GM19238 (cell line): ENCODE results near the gene NACC2.
"Not testable (repeated sequence)": the region's sequence is repeated elsewhere in the genome, so short reads cannot be mapped to it uniquely, and the experiment has no call there.

Experiments
- DNase-seq: peaks from one replicate; pipeline ENCODE4 v3.0.0; 2011; ENCODE audit warnings: low spot score; ENCODE audit not compliant: insufficient read length

Gene NACC2

DNA sequence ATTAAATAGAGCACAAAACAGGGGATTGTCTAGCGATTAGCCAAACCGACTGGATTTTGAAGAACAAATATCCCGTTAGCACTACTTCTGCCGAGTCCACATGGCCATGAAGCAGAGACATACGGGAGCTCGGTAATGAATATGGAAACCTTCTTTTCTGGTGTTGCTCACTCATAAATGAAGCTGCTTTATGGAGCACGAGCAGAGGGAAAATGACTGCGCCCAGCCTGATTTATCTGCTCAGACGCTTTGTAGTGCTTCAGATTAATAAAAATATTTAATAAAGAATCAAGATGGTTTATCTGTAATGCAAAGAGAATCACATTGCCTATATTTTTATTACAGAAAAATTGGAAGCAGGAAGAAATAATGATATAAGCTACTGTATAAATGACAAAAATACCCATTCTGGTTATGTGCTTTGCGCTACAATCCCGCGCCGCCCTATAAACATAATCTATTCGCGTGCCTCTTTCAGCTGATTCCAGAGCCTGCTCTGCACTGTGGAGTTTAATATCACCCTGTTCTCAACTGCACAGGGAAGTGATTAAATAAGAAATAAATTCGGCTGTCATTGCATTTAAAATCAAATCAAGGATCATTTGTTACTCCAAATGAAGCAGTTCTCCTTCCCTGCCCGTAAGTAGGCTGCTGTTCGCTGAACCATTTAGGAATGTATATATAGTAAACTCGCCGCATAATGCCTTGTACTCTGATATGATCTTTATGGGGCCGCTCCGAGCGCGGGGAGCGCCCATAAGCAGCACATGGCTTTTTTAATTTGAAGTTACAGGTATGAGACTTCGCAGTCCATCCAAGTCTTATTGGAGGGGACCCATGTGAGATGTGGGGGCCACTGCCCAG, 111.6 kb downstream of the NACC2 start:
- DNase-seq = no peak

DNA sequence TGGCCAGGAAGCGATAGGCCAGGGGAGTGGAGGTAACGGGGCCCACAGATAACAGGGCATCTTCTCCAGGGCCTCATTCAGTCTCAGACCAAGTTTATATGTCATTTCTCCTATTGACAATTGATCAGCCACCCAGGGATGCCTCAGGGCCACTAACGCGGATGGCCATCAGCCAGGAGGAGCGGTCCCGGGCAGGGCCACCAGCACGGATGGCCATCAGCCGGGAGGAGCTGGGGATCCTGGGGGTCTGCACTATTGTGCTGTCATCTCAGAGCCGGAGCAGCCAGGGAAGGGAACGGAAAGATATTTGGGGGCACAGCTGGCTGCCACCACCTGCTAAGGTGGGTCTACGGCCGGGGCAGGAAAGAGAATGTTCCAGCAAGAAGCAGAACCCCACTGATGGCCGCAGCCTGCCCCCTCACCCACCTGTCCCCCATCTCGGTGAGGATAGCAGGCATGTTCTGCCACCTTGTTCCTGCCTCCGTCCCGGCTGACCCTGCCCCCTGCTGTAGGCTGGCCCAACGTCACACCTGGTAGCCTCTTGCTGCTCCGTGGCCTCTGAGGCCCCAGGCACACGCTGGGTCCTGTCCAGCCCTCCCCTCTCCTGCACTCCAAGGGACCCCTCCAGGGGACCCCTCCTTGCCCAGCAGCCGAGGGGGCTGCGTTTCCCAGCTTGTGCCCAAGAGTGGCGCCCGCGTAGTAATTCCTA, 112.4 kb downstream of the NACC2 start:
- DNase-seq = no peak

DNA sequence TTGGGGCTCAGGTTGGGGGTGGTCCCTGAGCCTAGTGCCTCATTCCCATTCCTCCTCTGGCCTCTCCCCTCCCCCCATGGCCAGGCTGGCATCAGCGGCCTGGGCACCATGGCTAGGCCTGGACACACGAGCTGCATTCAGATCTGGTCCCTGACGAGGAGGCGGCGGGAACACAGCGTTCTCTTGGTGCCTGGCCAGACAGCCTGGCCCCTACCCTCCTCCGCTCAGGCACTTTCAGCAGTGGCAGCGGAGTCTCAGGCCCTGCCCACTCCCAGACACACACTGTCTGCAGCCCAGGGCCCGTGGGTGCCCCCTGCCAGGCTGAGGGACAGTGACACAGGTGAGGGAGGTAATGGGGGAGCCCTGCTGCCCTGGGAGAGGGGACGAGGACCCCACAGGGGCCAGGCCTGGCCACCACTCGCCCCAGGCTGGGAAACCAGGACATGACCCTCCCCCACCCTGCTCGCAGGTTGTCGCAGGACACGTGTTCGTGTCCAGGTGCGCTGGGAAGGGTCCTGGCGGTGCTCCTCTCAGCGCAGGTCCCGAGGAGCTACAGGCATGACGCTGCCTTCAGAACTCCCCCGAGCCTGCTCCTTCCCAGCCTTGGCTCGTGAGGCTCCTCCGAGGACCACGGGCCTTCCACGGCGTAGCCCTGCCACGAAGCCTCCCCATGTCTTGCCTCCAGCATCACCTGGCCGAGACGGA, 114.0 kb downstream of the NACC2 start:
- no peak for DNase-seq

- no peak for DNase-seq
Observed at GRCh38 chr9:135979547-135980166, 115.4 kb downstream of the NACC2 start.

GRCh38 chr9:135978642-135979546, 116.2 kb downstream of the NACC2 start:
- DNase-seq = no peak

DNA sequence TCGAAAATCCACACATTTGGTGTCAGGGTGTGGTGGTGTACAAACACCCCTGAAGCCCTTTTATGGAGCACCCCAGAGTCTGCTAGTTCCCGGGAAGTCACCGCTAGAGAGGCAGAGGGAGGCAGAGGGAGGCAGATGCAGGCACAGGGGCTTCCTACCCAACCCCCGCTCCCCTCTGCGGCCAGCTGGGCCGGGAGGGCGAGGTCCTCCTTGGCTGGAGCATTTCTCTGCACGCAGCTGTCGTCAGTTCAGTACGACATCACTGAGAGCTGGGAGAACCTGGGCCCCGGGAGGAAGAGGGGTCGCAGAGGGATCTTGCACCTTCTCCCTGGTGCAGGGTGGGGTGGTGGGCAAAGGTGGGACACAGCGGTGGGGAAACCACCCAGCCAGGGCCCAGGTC, 118.1 kb downstream of the NACC2 start:
- no peak for DNase-seq

DNA sequence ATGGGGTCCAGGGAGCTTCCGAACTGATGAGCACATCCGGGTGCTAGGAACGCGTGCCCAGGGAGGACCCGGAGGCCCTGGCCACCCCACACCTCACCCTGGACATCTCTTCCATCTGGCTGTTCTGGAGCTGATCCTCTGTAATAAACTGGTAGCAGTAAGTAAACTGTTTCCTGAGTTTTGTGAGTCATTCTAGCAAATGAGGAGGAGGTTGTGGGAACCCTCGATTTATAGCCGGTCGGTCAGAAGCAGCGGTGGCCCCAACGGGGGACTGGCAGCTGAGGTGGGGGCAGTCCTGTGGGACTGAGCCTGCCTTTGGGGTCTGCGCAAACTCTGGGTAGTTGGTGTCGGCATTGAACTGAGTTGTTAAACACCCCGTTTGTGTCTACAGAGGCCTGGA, 118.6 kb downstream of the NACC2 start:
- no peak for DNase-seq

DNA sequence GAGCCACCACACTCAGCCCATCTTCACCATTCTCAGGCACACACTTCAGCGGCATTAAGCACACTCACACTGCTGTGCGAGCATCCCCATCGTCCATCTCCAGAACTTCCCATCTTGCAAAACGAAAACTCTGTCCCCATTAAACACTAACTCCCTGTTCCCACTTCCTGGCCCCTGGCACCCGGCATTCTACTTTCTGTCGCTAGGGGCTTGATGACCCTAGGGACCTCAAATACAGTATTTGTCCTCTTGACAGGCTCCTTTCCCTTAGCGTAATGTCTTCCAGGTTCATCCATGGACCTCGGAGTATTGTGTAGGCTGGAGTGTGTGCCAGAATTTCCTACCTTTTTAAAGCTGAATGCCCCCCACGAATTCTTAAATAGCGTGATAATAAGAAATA, 119.3 kb downstream of the NACC2 start:
- DNase-seq = no peak

- DNase-seq = no peak
Observed at GRCh38 chr9:135974220-135974573, 120.9 kb downstream of the NACC2 start.

DNA sequence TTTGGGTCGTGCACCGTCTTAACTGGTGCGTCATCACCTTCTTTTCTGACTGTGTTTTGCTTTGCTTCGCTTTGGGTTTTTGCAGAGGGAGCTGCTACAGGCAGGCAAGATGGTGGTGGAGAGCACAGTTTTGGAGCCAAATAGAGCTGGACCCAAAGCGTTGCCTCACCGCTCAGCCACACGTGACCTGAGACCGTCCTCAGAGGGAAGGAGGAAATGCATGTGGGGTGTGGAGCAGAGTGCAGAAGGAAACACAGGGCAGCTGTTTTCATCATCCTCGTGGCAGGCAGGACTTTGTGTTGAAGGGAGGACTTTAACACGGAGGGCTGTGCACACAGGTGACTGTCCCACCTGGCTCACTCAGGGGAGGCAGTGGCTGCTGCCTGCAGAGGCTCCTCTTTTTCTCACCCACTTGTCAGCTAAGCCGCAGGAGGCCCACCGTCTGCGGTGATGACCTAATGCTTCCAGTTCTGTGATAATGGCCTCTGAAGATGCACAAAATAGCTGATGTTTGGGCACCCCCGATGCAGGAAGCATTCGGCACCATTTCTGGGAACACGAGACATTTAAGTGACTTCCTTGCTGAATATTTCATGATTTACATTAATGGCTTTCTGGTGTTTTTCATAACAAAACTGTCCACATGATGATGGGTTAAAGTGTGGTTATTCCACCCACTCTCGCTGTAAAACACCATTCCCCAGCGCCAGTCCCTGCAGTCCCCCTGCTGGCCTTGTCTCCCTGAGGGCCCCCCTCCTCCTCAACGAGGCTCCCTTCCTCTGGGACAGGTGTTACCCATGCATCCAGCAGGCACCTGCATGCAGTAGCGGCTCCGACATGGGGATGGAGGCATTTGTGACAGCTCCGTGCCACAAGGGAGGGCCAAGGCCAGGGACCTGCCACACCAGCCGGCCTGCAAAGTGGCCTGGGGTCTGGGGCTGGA, 121.5 kb downstream of the NACC2 start:
- no peak for DNase-seq

GRCh38 chr9:135971892-135972291, 123.2 kb downstream of the NACC2 start:
- peak; percentile 27 for DNase-seq

- no peak for DNase-seq
Observed at GRCh38 chr9:135971111-135971766, 123.8 kb downstream of the NACC2 start.

DNA sequence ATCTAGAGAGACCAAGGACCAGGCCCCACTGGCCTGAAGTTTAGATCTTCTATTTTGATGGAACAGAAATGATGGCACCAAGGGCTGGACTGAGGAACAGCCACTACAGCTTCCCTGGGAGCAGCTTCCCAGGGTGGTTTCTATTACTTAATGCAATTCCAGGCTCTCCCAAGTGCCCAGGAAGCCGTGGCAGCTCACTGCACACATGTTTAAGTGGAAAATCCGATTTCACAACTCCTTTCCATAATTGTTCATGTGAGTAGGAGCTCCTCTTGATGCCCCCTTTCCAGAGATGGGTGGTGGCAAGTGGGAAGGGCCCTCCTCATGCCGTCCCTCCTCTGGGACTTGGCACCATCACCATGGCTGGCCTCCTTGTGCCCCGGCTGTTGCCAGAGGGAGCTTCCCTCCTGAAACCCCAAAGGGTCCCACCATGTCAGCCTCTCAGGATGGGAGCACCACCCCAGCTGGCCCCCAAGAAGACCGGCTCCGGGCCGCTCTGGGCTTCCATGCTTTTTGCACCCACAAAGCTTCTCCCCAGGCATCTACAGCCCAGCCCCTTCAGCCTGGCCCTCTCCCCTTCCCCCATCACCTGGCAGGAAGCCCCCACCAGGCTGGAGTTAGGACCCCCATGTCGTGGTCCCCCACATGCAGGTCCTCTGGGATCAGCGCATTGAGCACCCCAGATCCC, 124.8 kb downstream of the NACC2 start:
- no peak for DNase-seq

DNA sequence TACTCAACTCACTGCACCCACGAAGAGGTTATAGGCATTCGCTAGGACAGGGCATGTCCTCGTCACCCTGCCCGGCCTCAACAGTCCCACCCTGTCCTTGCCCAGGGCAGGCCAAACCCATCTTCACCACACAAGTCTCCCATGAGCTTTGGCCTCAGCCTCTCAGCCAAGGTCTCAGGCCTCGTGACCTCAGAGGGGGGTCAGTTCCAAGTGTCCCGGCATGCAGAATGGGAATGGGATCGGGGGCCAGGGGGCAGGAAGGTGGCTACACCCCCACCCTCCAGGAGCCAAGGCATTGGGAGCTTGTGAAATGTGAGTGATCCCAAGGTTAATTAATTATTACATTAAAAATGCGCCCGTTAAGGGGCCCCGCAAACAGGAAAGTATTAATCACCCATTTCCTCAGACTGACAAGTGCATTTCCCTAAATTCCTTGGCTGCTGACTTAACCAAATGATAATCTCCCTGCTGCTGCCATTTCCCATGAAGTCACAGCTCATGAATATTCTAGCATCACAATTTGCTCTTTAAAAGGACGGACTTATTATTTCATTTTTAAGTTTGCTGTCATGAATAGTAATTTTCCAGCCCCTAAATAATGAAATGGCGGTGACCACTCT, 125.9 kb downstream of the NACC2 start:
- no peak for DNase-seq

DNA sequence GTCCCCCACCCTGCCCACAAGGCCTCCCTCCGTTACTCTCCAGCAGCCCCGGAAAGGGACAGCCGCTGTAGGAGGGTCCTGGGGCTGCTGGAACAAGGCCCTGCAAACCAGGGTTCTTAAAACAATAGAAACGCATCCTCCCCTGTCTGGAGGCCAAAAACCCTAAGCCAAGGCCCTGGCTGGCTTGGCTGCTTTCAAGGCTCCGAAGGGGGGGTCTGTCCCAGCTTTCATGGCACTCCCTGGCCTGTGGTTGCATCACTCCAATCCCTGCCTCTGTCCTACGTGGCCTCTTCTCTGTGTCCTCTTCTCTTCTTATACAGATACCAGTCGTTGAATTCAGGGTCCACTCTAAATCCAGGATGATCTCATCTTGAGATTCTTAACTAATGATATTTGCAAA, 126.5 kb downstream of the NACC2 start:
- DNase-seq = no peak

GRCh38 chr9:135968083-135968476, 127.0 kb downstream of the NACC2 start:
- no peak for DNase-seq

GRCh38 chr9:135966916-135967260, 128.2 kb downstream of the NACC2 start:
- DNase-seq = not testable (repeated sequence)

DNA sequence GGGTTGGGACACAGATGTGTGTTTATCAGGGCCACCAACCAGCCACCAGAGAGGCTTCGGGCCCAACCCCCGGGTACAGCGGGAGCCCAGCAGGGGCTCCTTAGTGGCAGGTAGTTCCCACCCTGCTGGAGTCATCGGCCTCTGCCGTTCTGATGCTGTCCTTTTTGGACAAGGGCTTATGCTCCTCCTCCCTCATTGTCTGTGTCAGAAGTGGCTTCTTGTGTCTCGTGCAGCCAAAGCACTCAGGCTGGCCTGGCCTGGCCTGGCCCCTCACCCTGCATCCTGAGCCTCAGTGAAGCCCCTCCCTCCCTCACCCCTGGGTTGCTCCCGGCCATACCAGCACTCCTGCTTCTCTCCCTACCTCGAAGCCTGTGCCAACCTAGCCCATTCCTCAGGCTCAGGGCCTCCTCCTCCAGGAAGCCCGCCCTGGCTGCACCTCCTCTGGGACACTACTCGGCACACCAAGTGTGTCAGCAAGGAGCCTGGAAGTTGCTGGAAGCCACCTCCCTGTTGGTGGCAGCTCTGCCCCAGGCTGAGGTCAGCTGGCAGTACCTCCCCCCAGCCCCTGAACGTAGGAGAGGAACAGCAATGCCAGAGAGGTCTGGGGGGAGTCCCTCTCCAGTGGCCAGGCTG, 129.8 kb downstream of the NACC2 start:
- DNase-seq = no peak
